OCI-LY7 (cell line): ENCODE measurements around the gene RGS4. TPM values are rescaled to one million over a fixed set of nuclear protein-coding genes. Genes with fewer than 3 reads are reported as not detected.

Experiments
- BruUV-seq: library from RNA; stranded (reverse); fragments of 400-500 nt; replicated peaks from 2 replicates; lab custom pipeline; 2021; lab: Mats Ljungman, UMichigan
- CTCF ChIA-PET: fragments of 300-600 bp; sonication (Branson Sonifier 250); formaldehyde crosslinking; loops from one replicate; lab custom pipeline; 2022; ENCODE audit warnings: antibody characterized with exemption; ENCODE audit not compliant: unreplicated experiment; lab: Charles Lee
- POLR2A ChIA-PET: fragments of 300-600 bp; sonication (Branson Sonifier 250); formaldehyde crosslinking; loops from one replicate; lab custom pipeline; 2022; ENCODE audit warnings: antibody characterized with exemption; lab: Charles Lee
- DNase-seq: peaks from one replicate; pipeline ENCODE4 v3.0.0-alpha.2; 2015; ENCODE audit warnings: low spot score
- H2AFZ ChIP-seq: fragments of 200-600 bp; sonication (generic), shearing (Covaris generic); 2 replicates; pipeline ENCODE4 v1.6.1; 2014; ENCODE audit warnings: mild to moderate bottlenecking, antibody characterized with exemption, low read length, moderate library complexity
- H3K27ac ChIP-seq: fragments of 200-600 bp; sonication (generic); 2 replicates; pipeline ENCODE4 v1.5.1; 2014; ENCODE audit warnings: mixed run types, low read depth, mild to moderate bottlenecking, moderate library complexity, low read length, inconsistent platforms; ENCODE audit not compliant: poor library complexity, severe bottlenecking
- H3K36me3 ChIP-seq: fragments of 200-600 bp; sonication (generic); 2 replicates; pipeline ENCODE4 v1.6.1; 2014; ENCODE audit warnings: mild to moderate bottlenecking, antibody characterized with exemption, low read length, moderate library complexity, mixed read lengths; ENCODE audit not compliant: insufficient read depth
- H3K4me1 ChIP-seq: fragments of 200-600 bp; sonication (generic); 2 replicates; pipeline ENCODE4 v1.5.1; 2014; ENCODE audit warnings: mild to moderate bottlenecking, low read length; ENCODE audit not compliant: insufficient read depth, poor library complexity, severe bottlenecking
- H3K4me2 ChIP-seq: fragments of 200-600 bp; sonication (generic); 2 replicates; pipeline ENCODE4 v1.6.1; 2014; ENCODE audit warnings: mild to moderate bottlenecking, low read length
- H3K4me3 ChIP-seq: fragments of 200-600 bp; sonication (generic); 2 replicates; pipeline ENCODE4 v1.5.1; 2014; ENCODE audit warnings: mild to moderate bottlenecking, low read depth, low read length; ENCODE audit not compliant: poor library complexity, severe bottlenecking
- H3K79me2 ChIP-seq: fragments of 200-600 bp; sonication (generic); 2 replicates; pipeline ENCODE4 v1.6.1; 2016; ENCODE audit warnings: low read depth, mild to moderate bottlenecking, low read length, moderate library complexity, mixed read lengths; ENCODE audit not compliant: insufficient read depth
- H3K9me2 ChIP-seq: fragments of 200-600 bp; sonication (generic); 2 replicates; pipeline ENCODE4 v1.6.1; 2016; ENCODE audit warnings: mild to moderate bottlenecking, low read length, mixed read lengths; ENCODE audit not compliant: insufficient read depth
- H3K9me3 ChIP-seq: fragments of 200-600 bp; sonication (generic); 2 replicates; pipeline ENCODE4 v1.6.1; 2014; ENCODE audit warnings: mild to moderate bottlenecking, mixed run types, low read length, mixed read lengths
- H4K20me1 ChIP-seq: fragments of 200-600 bp; sonication (generic); 2 replicates; pipeline ENCODE4 v1.6.1; 2014; ENCODE audit warnings: mild to moderate bottlenecking, antibody characterized with exemption, low read length, moderate library complexity, mixed read lengths; ENCODE audit not compliant: insufficient read depth
- CTCF ChIP-seq: fragments of 200-600 bp; sonication (generic); conservative IDR thresholded peaks from 2 replicates; pipeline ENCODE4 v1.5.1; 2014; ENCODE audit warnings: mild to moderate bottlenecking, antibody characterized with exemption, low read length, moderate library complexity, mixed read lengths
- EZH2phosphoT487 ChIP-seq: fragments of 200-600 bp; sonication (generic); IDR thresholded peaks from 2 replicates; pipeline ENCODE4 v1.6.1; 2018; ENCODE audit warnings: low read depth, borderline replicate concordance, mild to moderate bottlenecking, mixed run types, antibody characterized with exemption, low read length, moderate library complexity, mixed read lengths
- intact Hi-C: fragments of 100-400 bp; cut with micrococcal nuclease; formaldehyde crosslinking; loops from one replicate; pipeline ENCODE4 v1.10.0; 2022; ENCODE audit not compliant: unreplicated experiment
- total RNA-seq, 2 experiments: library from RNA; depleted of rRNA in 1 of 2; stranded (reverse); fragments of >200 nt in 1 of 2; shearing (Covaris generic) in 1 of 2; gene quantifications; 2 replicates each; pipeline ENCODE4 v1.2.3, GENCODE V29; 2014 to 2022

The RGS4 gene
- total RNA-seq, 2 experiments from 2014 or later: not detected

GRCh38 chr1:163047951-163048659 lies 21.1 kb upstream of the RGS4 start:
- Histone ChIP-seq H3K79me2 (no peaks in the 10 kb centered on the region), H3K4me2 (no peak overlapping the region), H3K9me3 (no peaks in the 10 kb centered on the region), H4K20me1 (no peaks in the 10 kb centered on the region), H3K27ac (no peak overlapping the region), H2AFZ (no peak overlapping the region), H3K4me3 (no peak overlapping the region), H3K4me1 (no peaks in the 10 kb centered on the region), H3K9me2 (no peaks in the 10 kb centered on the region), H3K36me3 (no peaks in the 10 kb centered on the region)
- ChIA-PET POLR2A (no interaction called here), CTCF (no interaction called here)
- no TSS peak for BruUV-seq
- intact Hi-C loops: no loop called here
- no peak for DNase-seq
- TF ChIP-seq EZH2phosphoT487 (no peak), CTCF (no peak)

- CTCF ChIA-PET: no interaction called here
- H3K9me3 ChIP-seq: no peaks in the 10 kb centered on the region
These were observed 20.3 kb upstream of the RGS4 start for GRCh38 chr1:163048869-163049268.

More at GRCh38 chr1:163048869-163049268, 20.3 kb upstream of the RGS4 start:
- POLR2A ChIA-PET: no interaction called here
- Histone ChIP-seq H3K27ac (no peak overlapping the region), H3K4me2 (no peak overlapping the region), H3K79me2 (no peaks in the 10 kb centered on the region), H3K4me3 (no peak overlapping the region), H3K36me3 (no peaks in the 10 kb centered on the region), H3K9me2 (no peaks in the 10 kb centered on the region), H3K4me1 (no peaks in the 10 kb centered on the region), H2AFZ (no peak overlapping the region), H4K20me1 (no peaks in the 10 kb centered on the region)
- TF ChIP-seq CTCF: no peak
- TF ChIP-seq EZH2phosphoT487: no peak
- intact Hi-C loops: no loop called here
- BruUV-seq: no TSS peak
- no peak for DNase-seq
